BLaER1 (cell line): ENCODE measurements around the gene PHLPP1.

ENCODE experiments used
- H3K27ac ChIP-seq: shearing (Covaris generic); formaldehyde crosslinking; 2 replicates; pipeline ENCODE4 v1.8.1; 2022
- H3K27me3 ChIP-seq: shearing (Covaris generic); formaldehyde crosslinking; 2 replicates; pipeline ENCODE4 v1.8.1; 2022
- H3K36me3 ChIP-seq: shearing (Covaris generic); formaldehyde crosslinking; 2 replicates; pipeline ENCODE4 v1.8.1; 2022
- H3K4me1 ChIP-seq: shearing (Covaris generic); formaldehyde crosslinking; 2 replicates; pipeline ENCODE4 v1.8.1; 2022
- H3K4me2 ChIP-seq: shearing (Covaris generic); formaldehyde crosslinking; 2 replicates; pipeline ENCODE4 v1.8.1; 2022
- H3K4me3 ChIP-seq: shearing (Covaris generic); formaldehyde crosslinking; 2 replicates; pipeline ENCODE4 v1.8.1; 2022
- H3K9ac ChIP-seq: shearing (Covaris generic); formaldehyde crosslinking; 2 replicates; pipeline ENCODE4 v1.8.1; 2022
- H3K9me3 ChIP-seq: shearing (Covaris generic); formaldehyde crosslinking; 2 replicates; pipeline ENCODE4 v1.8.1; 2022
- H4K20me1 ChIP-seq: shearing (Covaris generic); formaldehyde crosslinking; 2 replicates; pipeline ENCODE4 v1.8.1; 2022
- Cebpa-rat ChIP-seq: shearing (Covaris generic); IDR thresholded peaks from 2 replicates; pipeline ENCODE4 v1.8.1; 2022

The PHLPP1 gene

DNA sequence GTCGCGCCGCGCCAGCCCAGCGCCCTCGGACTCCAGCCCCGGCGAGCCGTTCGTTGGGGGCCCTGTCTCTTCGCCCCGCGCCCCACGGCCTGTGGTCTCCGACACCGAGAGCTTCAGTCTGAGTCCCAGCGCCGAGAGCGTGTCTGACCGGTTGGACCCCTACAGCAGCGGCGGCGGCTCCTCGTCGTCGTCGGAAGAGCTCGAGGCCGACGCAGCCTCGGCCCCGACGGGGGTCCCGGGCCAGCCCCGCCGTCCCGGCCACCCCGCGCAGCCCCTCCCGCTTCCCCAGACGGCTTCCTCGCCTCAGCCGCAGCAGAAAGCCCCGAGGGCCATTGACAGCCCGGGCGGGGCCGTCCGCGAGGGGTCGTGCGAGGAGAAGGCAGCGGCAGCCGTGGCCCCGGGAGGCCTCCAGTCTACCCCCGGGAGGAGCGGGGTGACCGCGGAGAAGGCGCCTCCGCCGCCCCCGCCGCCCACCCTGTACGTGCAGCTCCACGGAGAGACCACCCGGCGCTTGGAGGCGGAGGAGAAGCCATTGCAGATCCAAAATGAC is 1.4 kb downstream of the PHLPP1 start:
- Histone ChIP-seq H3K4me3 (peak overlapping the region; percentile 97), H3K4me1 (peaks cover 44% of the 10 kb centered on the region), H3K9ac (peak overlapping the region; percentile 96), H4K20me1 (peaks cover 56% of the 10 kb centered on the region), H3K4me2 (peak overlapping the region; percentile 93), H3K9me3 (no peaks in the 10 kb centered on the region), H3K36me3 (no peaks in the 10 kb centered on the region), H3K27ac (peak overlapping the region; percentile 97), H3K27me3 (no peaks in the 10 kb centered on the region)
- TF ChIP-seq Cebpa-rat, result no peak

DNA sequence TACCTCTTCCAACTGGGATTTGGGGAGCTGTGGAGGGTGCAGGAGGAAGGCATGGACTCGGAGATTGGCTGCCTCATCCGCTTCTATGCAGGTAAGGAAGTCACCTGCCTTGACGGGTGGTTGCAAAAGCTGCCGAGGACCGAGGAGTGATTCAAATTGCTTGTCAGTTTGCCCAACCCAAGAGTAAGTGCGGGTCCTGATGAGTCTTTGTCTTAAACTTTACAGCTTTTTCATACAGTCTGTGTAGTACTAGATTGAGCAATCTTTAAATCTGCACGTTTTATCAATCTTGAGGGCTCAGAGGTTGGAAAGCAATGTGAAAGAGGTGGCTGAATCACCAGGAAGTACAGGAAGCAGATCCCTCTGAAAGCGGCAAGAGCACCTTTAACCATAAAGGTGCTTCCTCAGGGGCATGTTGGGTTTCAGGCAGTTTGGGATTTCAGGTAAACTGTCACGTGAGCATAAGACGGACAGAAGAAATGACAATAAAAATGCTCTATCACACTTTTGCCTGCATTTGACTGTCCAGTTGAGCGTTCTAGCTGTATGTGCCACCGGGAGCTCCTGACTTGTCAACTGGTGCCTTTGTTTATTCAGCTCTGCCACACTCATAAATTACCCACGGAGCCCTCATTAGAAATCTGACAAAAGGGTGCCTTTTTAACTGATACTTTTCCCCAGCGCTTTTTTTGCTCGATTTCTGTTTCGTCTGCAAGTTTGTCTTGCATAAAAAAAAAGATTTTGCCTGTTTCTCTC is 2.0 kb downstream of the PHLPP1 start:
- Histone ChIP-seq H3K4me2 (peak overlapping the region; percentile 93), H3K27ac (peak overlapping the region; percentile 97), H3K4me1 (peaks cover 50% of the 10 kb centered on the region), H3K27me3 (no peaks in the 10 kb centered on the region), H4K20me1 (peaks cover 62% of the 10 kb centered on the region), H3K9me3 (no peaks in the 10 kb centered on the region), H3K9ac (peak overlapping the region; percentile 96), H3K36me3 (no peaks in the 10 kb centered on the region), H3K4me3 (peak overlapping the region; percentile 97)
- TF ChIP-seq Cebpa-rat, result no peak

DNA sequence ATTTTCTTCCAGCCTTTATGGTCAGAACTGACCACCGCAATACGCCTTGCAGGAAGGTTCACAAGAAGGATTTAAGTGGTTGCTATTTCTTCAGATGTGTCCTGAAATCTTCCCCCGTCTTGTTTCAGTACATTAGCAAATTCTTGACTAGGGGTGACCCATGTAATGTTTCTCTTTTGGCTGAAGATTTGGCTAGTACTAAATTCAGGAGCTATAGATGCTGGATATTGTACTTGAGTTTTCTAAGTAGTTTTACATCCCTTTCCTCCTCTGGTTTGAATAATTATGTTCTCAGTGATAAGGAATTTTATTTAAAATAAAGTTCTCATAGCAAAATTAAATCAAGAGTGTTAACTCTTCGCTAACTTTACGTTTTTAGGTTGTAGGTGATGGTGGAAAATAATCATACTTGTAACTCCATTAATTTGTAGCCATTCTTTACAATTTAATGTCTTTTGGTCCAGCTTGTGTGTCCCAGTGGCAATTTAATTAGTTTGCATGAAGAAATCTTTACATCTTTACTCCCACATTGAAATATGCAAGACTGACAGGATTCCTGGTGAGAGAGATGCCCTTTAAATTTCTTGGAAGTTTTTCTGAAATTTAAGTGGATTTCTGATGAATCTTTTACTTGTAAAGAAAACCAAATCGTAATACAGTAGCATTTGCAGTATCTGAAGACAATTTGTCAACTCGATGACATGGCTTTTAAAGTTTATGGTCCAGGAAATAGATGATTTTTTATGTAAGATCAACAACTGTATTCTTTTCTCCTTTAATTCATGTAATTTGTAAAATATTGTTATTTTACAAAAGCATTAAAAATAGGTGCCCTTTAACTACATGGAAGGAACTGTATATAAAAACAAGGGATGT is 2.8 kb downstream of the PHLPP1 start:
- peaks cover 59% of the 10 kb centered on the region for H3K4me1 ChIP-seq
- H3K9me3 ChIP-seq, result no peaks in the 10 kb centered on the region
- H3K4me2 ChIP-seq, result peak overlapping the region; percentile 93
- no peaks in the 10 kb centered on the region for H3K27me3 ChIP-seq
- H3K27ac ChIP-seq, result peak overlapping the region; percentile 97
- H3K4me3 ChIP-seq, result peak overlapping the region; percentile 97
- H4K20me1 ChIP-seq, result peaks cover 70% of the 10 kb centered on the region
- H3K9ac ChIP-seq, result peak overlapping the region; percentile 96
- no peak for TF ChIP-seq Cebpa-rat
- H3K36me3 ChIP-seq, result no peaks in the 10 kb centered on the region

DNA sequence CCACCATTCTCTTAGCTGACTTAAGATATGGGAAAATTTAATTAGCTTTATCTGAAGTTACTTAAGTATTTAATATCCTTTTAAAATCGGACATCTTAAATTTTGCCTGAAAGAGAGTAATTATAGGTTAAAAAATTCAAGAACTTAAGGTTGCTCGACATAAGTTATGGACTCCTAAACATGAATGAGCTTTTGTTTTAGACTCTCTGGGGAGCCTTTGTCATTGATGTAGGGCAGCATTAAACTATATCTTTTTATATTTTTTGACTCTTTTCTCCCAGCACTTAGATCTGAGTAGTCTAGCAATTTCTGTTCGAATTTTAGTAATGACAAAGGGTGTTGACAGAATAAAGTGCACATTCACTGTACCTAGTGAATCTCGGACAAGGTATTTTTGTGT is 4.7 kb downstream of the PHLPP1 start:
- Histone ChIP-seq H3K4me3 (peak overlapping the region; percentile 97), H3K9ac (peak overlapping the region; percentile 96), H4K20me1 (peaks cover 89% of the 10 kb centered on the region), H3K4me2 (peak overlapping the region; percentile 93), H3K9me3 (no peaks in the 10 kb centered on the region), H3K36me3 (no peaks in the 10 kb centered on the region), H3K27ac (peak overlapping the region; percentile 71), H3K4me1 (peaks cover 59% of the 10 kb centered on the region), H3K27me3 (no peaks in the 10 kb centered on the region)
- no peak for TF ChIP-seq Cebpa-rat

DNA sequence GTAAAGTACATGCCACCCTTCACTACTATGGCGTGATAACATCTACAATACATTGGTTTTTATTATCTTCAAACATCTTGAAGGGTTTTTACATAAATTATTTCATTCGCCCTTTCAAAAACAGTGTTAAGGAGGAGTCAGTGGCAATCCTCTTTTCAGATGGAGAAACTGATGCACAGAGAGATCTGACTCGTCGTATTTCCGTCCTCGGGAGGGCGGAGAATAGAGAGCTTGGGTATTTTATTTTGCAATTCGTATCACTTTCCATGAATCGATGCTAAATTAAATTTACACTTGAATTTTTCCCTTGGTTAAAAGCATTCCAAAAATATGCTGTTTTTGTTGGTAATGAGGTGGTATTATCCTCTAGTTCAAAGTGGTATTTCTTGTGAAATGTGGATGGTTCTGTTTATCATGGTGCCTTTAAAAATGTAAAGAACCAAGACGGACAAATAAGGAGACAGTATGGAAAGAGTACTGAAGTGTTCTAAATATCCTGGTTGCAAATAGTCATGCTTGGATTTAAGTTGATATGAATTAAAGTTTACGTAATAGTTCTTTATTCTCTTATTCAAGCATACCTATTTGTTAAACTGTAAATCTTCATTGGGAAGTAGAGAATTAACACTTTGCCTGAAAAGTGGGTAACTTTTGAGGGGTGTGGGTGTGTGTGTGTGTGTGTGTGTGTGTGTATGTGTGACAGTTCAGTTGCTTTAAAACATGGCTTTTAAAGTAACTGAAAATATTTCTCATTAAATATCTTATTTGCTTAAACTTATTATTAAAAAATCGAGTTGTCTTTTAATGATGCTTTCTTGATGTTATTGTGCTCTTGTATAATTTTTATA is 5.6 kb downstream of the PHLPP1 start:
- Histone ChIP-seq H3K27ac (peak overlapping the region; percentile 50; the same call in 1 of the 2 replicates), H3K27me3 (no peaks in the 10 kb centered on the region), H3K9ac (peak overlapping the region; percentile 96), H3K36me3 (no peaks in the 10 kb centered on the region; the same call in 1 of the 2 replicates), H3K9me3 (no peaks in the 10 kb centered on the region), H4K20me1 (peaks cover 93% of the 10 kb centered on the region), H3K4me3 (peak overlapping the region; percentile 97), H3K4me2 (peak overlapping the region; percentile 93), H3K4me1 (peaks cover 67% of the 10 kb centered on the region)
- no peak for TF ChIP-seq Cebpa-rat

DNA sequence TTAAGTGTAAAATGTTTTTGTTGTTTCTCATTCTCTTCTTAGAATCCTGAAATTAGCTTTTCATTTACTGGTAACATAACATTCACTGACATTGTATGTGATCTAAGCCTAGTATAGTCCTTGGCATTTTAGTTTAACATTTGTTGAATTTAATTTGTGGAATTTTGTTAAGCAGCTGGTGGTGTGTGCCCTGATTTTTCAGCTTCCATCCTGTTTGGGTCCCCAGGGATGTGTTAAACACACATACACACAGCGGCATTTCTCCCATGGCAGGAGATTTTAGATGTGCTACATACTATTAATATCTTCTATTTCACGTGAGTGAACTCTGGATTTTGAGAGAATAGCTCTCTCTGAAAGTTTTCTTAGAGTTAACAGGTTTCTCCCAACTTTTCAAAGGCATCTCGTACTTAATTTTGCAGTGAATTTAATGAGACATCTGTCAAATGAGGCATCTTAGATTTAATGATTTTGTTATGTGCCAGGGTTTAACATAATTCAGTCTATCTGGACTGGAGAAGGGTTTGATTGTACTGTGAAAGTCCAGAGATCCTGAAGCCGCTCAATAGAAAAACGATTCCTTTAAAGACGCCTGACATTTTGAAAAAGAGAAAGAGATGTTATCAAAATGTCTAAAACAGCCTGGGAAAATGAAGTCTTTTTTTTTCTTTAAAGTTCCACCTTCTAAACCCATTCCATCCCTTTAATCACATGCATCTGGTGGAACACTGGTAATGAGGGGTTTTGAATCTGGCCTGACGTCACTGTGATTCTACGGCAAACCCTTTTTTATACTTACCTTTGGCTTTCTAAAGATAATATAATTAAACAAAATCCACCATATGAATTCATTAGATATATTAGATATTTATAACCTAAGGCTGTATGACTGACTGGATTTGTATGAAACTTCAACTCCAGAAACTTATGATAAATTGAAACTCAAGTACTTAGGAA is 6.8 kb downstream of the PHLPP1 start:
- Histone ChIP-seq H3K27me3 (no peaks in the 10 kb centered on the region), H3K4me2 (peak overlapping the region; percentile 93), H4K20me1 (peaks cover 85% of the 10 kb centered on the region), H3K4me1 (peaks cover 69% of the 10 kb centered on the region), H3K27ac (peak overlapping the region; percentile 50; the same call in 1 of the 2 replicates), H3K9me3 (peaks cover 1% of the 10 kb centered on the region), H3K9ac (peak overlapping the region; percentile 66), H3K36me3 (peaks cover 6% of the 10 kb centered on the region), H3K4me3 (peak overlapping the region; percentile 50; the same call in 1 of the 2 replicates)
- TF ChIP-seq Cebpa-rat, result no peak

DNA sequence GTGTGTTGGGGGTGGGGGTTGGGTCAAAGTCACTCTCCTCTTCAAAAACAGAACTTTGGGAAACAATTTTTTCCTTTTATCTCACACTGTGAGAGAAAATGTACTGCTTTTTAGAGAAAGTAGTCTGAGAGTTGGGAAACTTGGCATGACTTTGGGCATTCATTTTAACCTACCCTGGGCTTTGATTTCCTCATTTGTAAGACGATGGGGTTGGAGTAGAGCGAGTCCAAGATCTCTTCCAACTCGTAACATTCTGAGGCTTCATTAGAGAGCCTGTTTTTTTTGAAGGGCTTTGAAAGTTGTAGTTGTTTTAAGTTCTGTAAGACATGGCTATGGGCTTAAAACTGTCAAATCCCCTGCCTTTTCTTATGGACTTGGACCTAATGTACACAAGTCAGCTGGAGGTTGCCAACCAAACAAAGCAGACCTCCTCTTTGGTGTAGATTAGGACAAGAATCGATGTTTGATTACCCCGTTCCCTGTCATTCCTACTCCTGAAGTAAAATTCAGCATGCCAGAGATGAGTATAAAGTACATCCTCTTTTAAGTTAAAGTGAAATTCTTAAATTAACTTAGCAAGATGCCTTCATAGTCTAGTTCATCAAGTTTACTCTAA is 8.4 kb downstream of the PHLPP1 start:
- no peak overlapping the region for H3K27ac ChIP-seq
- peaks cover 69% of the 10 kb centered on the region for H4K20me1 ChIP-seq
- no peak overlapping the region for H3K4me3 ChIP-seq
- peaks cover 23% of the 10 kb centered on the region for H3K36me3 ChIP-seq
- H3K9ac ChIP-seq, result 0 out of 2 replicates have a peak overlapping the region, but pooled peaks have one; percentile 1
- H3K9me3 ChIP-seq, result peaks cover 18% of the 10 kb centered on the region
- peak overlapping the region; percentile 93 for H3K4me2 ChIP-seq
- peaks cover 75% of the 10 kb centered on the region for H3K4me1 ChIP-seq
- no peak for TF ChIP-seq Cebpa-rat
- H3K27me3 ChIP-seq, result no peaks in the 10 kb centered on the region

DNA sequence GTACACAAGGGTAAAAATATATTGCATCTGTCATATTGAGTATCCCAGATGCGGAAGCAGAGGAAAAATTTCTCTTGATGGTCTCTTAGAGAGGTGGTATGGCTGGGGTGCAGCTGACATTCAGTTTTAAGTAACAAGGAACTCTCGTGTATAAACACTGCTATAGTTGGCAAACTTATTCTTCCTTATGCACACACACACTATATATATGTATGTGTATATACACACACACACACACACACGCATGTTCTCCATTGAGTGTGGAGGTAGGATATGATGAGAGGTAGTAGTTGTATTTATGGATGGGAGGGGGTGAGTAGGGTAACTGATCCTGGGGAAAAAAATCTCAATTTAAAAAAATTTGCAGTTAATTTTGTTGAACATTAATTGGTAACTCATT is 10.6 kb downstream of the PHLPP1 start:
- H3K4me1 ChIP-seq, result peaks cover 70% of the 10 kb centered on the region
- H3K27ac ChIP-seq, result no peak overlapping the region
- no peak overlapping the region for H3K4me3 ChIP-seq
- no peak for TF ChIP-seq Cebpa-rat
- no peak overlapping the region for H3K9ac ChIP-seq
- peaks cover 39% of the 10 kb centered on the region for H3K9me3 ChIP-seq
- H3K27me3 ChIP-seq, result no peaks in the 10 kb centered on the region
- no peak overlapping the region for H3K4me2 ChIP-seq
- peaks cover 47% of the 10 kb centered on the region for H4K20me1 ChIP-seq
- H3K36me3 ChIP-seq, result peaks cover 42% of the 10 kb centered on the region
